Measurements from ENCODE around the gene DHX16.

Gene DHX16

GRCh38 chr6:30657454-30657853 is 15.4 kb downstream of the DHX16 start:
- Histone ChIP-seq H3K9me3 (no peaks in the 10 kb centered on the region), H3K36me3 (peaks cover 99% of the 10 kb centered on the region), H3K4me3 (ENCODE audit: low read depth in 1 of 2, low read length in 1 of 2) (no peak overlapping the region), H3K4me1 (ENCODE audit: control insufficient read depth in 1 of 2, insufficient read depth in 1 of 2, low read depth in 1 of 2, low read length in 1 of 2) (peaks cover 9 to 11% of the 10 kb centered on the region in 2 experiments), H3K27ac (no peak overlapping the region), H3K27me3 (no peaks in the 10 kb centered on the region)
- no peak for TF ChIP-seq CTCF (IDR thresholded peaks at IDR 0.05)

- H3K9me3 ChIP-seq = no peaks in the 10 kb centered on the region
- peak overlapping the region; percentile 50 for H3K27ac ChIP-seq
- no peak overlapping the region for H3K4me3 ChIP-seq (ENCODE audit: low read depth in 1 of 2, low read length in 1 of 2)
- no peak for TF ChIP-seq CTCF (IDR thresholded peaks at IDR 0.05)
- H3K4me1 ChIP-seq (ENCODE audit: control insufficient read depth in 1 of 2, insufficient read depth in 1 of 2, low read depth in 1 of 2, low read length in 1 of 2) = peaks cover 9 to 11% of the 10 kb centered on the region in 2 experiments
- H3K27me3 ChIP-seq = no peaks in the 10 kb centered on the region
- peaks cover 99% of the 10 kb centered on the region for H3K36me3 ChIP-seq
Measured at GRCh38 chr6:30656513-30656912, 16.3 kb downstream of the DHX16 start.

- Histone ChIP-seq H3K9me3 (no peaks in the 10 kb centered on the region), H3K4me1 (ENCODE audit: control insufficient read depth in 1 of 2, insufficient read depth in 1 of 2, low read depth in 1 of 2, low read length in 1 of 2) (peaks cover 9 to 11% of the 10 kb centered on the region in 2 experiments), H3K4me3 (ENCODE audit: low read depth in 1 of 2, low read length in 1 of 2) (no peak overlapping the region), H3K36me3 (peaks cover 99% of the 10 kb centered on the region), H3K27ac (no peak overlapping the region), H3K27me3 (no peaks in the 10 kb centered on the region)
- no peak for TF ChIP-seq CTCF (IDR thresholded peaks at IDR 0.05)
Measured at GRCh38 chr6:30655743-30656094, 17.1 kb downstream of the DHX16 start.

- TF ChIP-seq CTCF (IDR thresholded peaks at IDR 0.05) = no peak
- Histone ChIP-seq H3K4me1 (ENCODE audit: control insufficient read depth in 1 of 2, insufficient read depth in 1 of 2, low read depth in 1 of 2, low read length in 1 of 2) (peaks cover 9 to 11% of the 10 kb centered on the region in 2 experiments), H3K9me3 (no peaks in the 10 kb centered on the region), H3K36me3 (peaks cover 92% of the 10 kb centered on the region), H3K4me3 (ENCODE audit: low read depth in 1 of 2, low read length in 1 of 2) (no peak overlapping the region), H3K27ac (no peak overlapping the region), H3K27me3 (no peaks in the 10 kb centered on the region)
Measured at GRCh38 chr6:30654798-30655742, 17.7 kb downstream of the DHX16 start.

GRCh38 chr6:30651143-30651542 is 21.7 kb downstream of the DHX16 start:
- Histone ChIP-seq H3K9me3 (no peaks in the 10 kb centered on the region), H3K36me3 (peaks cover 54% of the 10 kb centered on the region), H3K27ac (no peak overlapping the region), H3K27me3 (no peaks in the 10 kb centered on the region), H3K4me3 (ENCODE audit: low read depth in 1 of 2, low read length in 1 of 2) (no peak overlapping the region), H3K4me1 (ENCODE audit: control insufficient read depth in 1 of 2, insufficient read depth in 1 of 2, low read depth in 1 of 2, low read length in 1 of 2) (peaks cover 13 to 14% of the 10 kb centered on the region in 2 experiments)
- TF ChIP-seq CTCF (IDR thresholded peaks at IDR 0.05) = no peak
